ENCODE results near the gene ZSWIM3. TPM values are rescaled to one million over a fixed set of nuclear protein-coding genes. Genes with fewer than 3 reads are reported as not detected.

The ZSWIM3 gene
- total RNA-seq, 2 experiments from 2014 or later, result 0.36 to 0.44 TPM

- H3K4me3 Mint-ChIP-seq, result no peak overlapping the region
- ChIA-PET CTCF (interaction anchor here (1.0 to 1.6 kb wide), 3 partner anchors 59 to 111 kb away, joined by 3 read pairs; no protein-coding TSS in a partner anchor), POLR2A (interaction anchor here (1.2 to 1.7 kb wide), 2 partner anchors 25 to 27 kb away, joined by 4 to 5 read pairs; partner anchors contain the start of gene PCIF1)
- peaks cover 14% of the 10 kb centered on the region for H3K4me1 Mint-ChIP-seq (ENCODE audit: low read depth)
- ATAC-seq (ENCODE audit: poor library complexity) (no peak), DNase-seq (peak in 1 of 14 experiments; percentile 18)
- peaks cover 22% of the 10 kb centered on the region for H3K27me3 Mint-ChIP-seq
- no peak overlapping the region for H3K27ac Mint-ChIP-seq
- no peak for TF ChIP-seq CTCF (IDR thresholded peaks at IDR 0.05)
- H3K27me3 ChIP-seq (ENCODE audit: control insufficient read depth in 1 of 2, insufficient read depth in 2 of 2, low read length in 2 of 2), result peaks cover 9 to 17% of the 10 kb centered on the region in 2 experiments
- peak overlapping the region; percentile 53 for H3K4me3 ChIP-seq (ENCODE audit: low read length)
- H3K9me3 Mint-ChIP-seq, result no peaks in the 10 kb centered on the region
- intact Hi-C loops (cut with DNase I, micrococcal nuclease), result loop anchor here in 1 of 2 experiments (2.0 kb wide), 1 partner anchor 23 kb away; no protein-coding TSS in a partner anchor
- H3K27ac ChIP-seq (ENCODE audit: low read depth in 1 of 2, low read length in 2 of 2), result no peak overlapping the region
- no peaks in the 10 kb centered on the region for H3K36me3 ChIP-seq (ENCODE audit: insufficient read depth, low read length)
- H3K36me3 Mint-ChIP-seq (ENCODE audit: low read depth), result no peaks in the 10 kb centered on the region
- peaks cover 23% of the 10 kb centered on the region for H3K4me1 ChIP-seq (ENCODE audit: insufficient read depth, low read length)
- H3K9me3 ChIP-seq (ENCODE audit: control insufficient read depth in 1 of 2, insufficient read depth in 1 of 2, low read length in 2 of 2), result no peaks in the 10 kb centered on the region
Observed at GRCh38 chr20:45909817-45910669, 52.6 kb downstream of the ZSWIM3 start.

- TF ChIP-seq CTCF (IDR thresholded peaks at IDR 0.05), result no peak
- Mint-ChIP-seq H3K4me1 (ENCODE audit: low read depth) (peaks cover 14% of the 10 kb centered on the region), H3K4me3 (peak overlapping the region; percentile 79), H3K9me3 (no peaks in the 10 kb centered on the region), H3K27me3 (peaks cover 24% of the 10 kb centered on the region), H3K27ac (no peak overlapping the region), H3K36me3 (ENCODE audit: low read depth) (no peaks in the 10 kb centered on the region)
- H3K4me3 ChIP-seq (ENCODE audit: low read length), result peak overlapping the region; percentile 53
- CTCF ChIA-PET, result interaction anchor here (1.3 to 1.6 kb wide), 2 partner anchors 60 to 112 kb away, joined by 3 read pairs; no protein-coding TSS in a partner anchor
- peaks cover 11 to 17% of the 10 kb centered on the region in 2 experiments for H3K27me3 ChIP-seq (ENCODE audit: control insufficient read depth in 1 of 2, insufficient read depth in 2 of 2, low read length in 2 of 2)
- ATAC-seq (ENCODE audit: poor library complexity) (peak; percentile 88), DNase-seq (peak; percentile 64 to 92 (median 78))
- POLR2A ChIA-PET, result interaction anchor here (1.2 to 1.3 kb wide), 2 partner anchors 26 to 30 kb away, joined by 4 read pairs; partner anchors contain the start of gene ZSWIM1
- H3K4me1 ChIP-seq (ENCODE audit: insufficient read depth, low read length), result peaks cover 23% of the 10 kb centered on the region
- no peaks in the 10 kb centered on the region for H3K9me3 ChIP-seq (ENCODE audit: control insufficient read depth in 1 of 2, insufficient read depth in 1 of 2, low read length in 2 of 2)
- intact Hi-C loops (cut with DNase I, micrococcal nuclease), result loop anchor here in 1 of 2 experiments (2.0 kb wide), 1 partner anchor 22 kb away; no protein-coding TSS in a partner anchor
- H3K27ac ChIP-seq (ENCODE audit: low read depth in 1 of 2, low read length in 2 of 2), result no peak overlapping the region
- H3K36me3 ChIP-seq (ENCODE audit: insufficient read depth, low read length), result no peaks in the 10 kb centered on the region
Observed at GRCh38 chr20:45910670-45911485, 53.5 kb downstream of the ZSWIM3 start.
